HG02678 (cell line): ENCODE data around the gene POLR1G.
"Not testable (repeated sequence)": the region's sequence is repeated elsewhere in the genome, so short reads cannot be mapped to it uniquely, and the experiment has no call there.

Experiments used
- ATAC-seq: cut with Tn5 transposase; IDR thresholded peaks from one replicate; pipeline ENCODE4 v1.9.1; 2021; ENCODE audit warnings: mild to moderate bottlenecking, moderate library complexity; ENCODE audit not compliant: unreplicated experiment

The POLR1G gene

DNA sequence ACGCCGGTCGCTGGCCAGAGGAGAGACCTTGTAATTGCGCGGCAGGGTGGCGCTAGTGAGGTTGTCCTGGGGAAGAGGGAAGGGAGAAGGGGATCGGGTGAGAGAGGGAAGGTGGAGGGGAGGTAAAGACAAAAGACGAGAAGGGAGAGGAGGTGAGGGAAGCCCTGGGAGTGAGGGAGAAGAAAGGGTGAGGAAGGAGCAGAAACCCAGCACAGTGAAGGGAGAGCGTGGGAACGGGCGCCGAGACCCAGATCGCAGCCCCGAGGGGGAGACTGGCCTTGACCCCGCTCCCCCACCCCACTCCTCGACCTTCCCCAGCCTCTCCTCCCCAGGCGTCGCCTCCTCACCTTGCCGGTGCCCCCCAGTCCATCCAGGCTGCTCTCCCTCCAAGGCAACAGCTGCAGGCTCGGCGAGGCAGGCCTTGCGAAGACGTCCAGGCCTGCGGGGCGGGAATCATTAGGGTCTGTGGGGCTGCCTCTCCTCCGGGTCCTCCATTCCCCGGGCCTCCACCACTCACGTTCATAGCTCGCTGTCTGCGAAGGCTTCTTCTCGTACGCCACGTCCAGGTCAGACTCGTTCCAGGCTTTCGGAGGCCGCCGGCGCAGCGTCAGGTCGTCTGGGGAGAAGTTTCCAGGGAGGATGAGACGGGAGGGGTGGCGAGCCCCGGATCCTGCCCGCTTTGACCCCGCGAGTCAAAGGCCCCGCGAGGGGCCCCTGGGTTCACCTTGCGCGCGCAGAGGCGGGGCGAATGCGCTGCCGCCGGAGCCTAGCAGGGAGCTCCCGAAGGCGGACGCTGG is 10.4 kb upstream of the POLR1G start:
- ATAC-seq, result no peak

- ATAC-seq, result no peak
Measured at GRCh38 chr19:45400192-45400591, 6.3 kb upstream of the POLR1G start.

- no peak for ATAC-seq
Measured at GRCh38 chr19:45401815-45402214, 4.6 kb upstream of the POLR1G start.

DNA sequence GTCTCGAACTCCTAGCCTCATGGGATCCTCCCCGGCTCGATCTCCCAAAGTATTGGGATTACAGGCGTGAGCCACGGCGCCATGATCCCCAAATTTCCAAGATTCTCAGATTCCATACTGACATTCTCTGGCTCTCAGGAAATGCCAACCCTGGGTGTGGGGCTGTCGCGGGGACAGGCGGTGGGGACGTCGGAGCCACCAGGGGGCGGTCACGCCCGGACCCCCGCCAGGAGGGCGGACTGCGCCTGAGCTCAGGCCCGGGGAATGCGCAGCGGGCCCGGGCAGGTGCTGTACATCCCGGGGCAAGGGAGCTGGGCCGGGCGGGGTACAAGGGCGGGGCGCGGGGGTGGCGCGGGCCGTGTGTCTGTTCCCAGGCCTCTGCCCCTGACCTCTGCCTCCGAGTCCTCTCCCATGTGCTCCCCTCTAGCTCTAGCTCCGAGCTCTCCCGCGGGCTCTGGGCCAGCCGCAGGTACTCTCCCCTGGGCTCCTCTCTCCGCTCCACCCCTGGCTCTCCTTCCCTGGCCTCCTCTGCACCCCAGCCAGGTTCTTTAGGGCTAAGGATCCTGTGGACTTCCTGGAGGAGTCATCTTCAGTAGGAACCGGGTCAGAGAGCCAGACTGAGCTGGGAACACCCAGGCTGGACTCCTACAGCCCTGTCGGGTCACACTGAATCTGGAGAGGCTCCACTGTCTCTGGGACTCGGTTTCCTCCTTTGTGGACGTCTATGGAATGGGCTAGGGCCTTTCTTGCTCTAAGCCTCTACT is 4.0 kb upstream of the POLR1G start:
- ATAC-seq, result no peak

DNA sequence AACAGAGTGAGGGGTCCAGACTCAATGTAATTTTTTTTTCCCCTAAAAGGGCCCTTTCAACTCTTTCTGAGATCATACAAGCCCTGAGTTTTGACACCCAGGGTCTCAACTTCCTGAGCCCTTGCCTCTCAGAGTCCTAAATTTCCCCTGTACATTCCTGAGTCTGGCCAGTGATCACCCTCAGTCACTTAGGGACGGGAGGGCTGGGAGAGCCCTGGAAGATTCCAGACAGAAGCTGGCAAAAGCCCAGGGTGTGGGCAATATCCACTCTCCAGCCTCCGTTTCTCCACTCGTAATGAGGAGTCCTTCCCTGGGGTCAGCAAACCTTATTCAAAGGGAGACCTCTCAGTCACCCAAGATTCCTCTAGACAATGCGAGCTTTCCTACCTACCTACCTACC is 3.2 kb upstream of the POLR1G start:
- ATAC-seq, result no peak

GRCh38 chr19:45403781-45404556 is 2.5 kb upstream of the POLR1G start:
- ATAC-seq, result no peak

- ATAC-seq, result no peak
Measured at GRCh38 chr19:45404557-45405434, 1.6 kb upstream of the POLR1G start, which contains the start of gene PPP1R13L. Gene PPP1R13L (minus strand): TSS chr19:45405069. CDS start chr19:45398318, 6,751 bp downstream.

- ATAC-seq, result peak; percentile 60
Measured at GRCh38 chr19:45405435-45406225, 814 bp upstream of the POLR1G start.

DNA sequence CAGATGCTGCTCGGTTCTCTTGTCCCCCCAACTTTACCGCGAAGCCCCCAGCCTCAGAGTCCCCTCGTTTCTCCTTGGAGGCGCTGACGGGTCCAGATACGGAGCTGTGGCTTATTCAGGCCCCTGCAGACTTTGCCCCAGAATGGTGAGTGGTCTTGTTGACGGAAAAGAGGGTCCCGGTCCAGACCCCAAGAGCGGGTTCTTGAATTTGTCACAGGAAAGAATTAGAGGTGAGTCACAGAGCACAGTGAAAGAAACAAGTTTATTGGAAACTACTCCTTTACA is 589 bp downstream of the POLR1G start:
- ATAC-seq, result no peak

- not testable (repeated sequence) for ATAC-seq
Measured at GRCh38 chr19:45407585-45407984, 1.1 kb downstream of the POLR1G start.

DNA sequence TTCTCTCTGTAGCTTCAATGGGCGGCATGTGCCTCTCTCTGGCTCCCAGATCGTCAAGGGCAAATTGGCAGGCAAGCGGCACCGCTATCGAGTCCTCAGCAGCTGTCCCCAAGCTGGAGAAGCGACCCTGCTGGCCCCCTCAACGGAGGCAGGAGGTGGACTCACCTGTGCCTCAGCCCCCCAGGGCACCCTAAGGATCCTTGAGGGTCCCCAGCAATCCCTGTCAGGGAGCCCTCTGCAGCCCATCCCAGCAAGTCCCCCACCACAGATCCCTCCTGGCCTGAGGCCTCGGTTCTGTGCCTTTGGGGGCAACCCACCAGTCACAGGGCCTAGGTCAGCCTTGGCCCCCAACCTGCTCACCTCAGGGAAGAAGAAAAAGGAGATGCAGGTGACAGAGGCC is 1.7 kb downstream of the POLR1G start:
- no peak for ATAC-seq

DNA sequence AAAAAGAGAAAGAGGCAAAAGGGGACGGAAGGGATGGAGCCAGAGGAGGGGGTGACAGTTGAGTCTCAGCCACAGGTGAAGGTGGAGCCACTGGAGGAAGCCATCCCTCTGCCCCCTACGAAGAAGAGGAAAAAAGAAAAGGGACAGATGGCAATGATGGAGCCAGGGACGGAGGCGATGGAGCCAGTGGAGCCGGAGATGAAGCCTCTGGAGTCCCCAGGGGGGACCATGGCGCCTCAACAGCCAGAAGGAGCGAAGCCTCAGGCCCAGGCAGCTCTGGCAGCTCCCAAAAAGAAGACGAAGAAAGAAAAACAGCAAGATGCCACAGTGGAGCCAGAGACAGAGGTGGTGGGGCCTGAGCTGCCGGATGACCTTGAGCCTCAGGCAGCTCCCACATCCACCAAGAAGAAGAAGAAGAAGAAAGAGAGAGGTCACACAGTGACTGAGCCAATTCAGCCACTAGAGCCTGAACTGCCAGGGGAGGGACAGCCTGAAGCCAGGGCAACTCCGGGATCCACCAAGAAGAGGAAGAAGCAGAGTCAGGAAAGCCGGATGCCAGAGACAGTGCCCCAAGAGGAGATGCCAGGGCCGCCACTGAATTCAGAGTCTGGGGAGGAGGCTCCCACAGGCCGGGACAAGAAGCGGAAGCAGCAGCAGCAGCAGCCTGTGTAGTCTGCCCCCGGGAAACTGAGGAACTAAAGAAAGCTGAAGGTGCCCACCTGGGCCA is 2.5 kb downstream of the POLR1G start:
- ATAC-seq, result no peak

GRCh38 chr19:45409557-45409920 is 3.1 kb downstream of the POLR1G start:
- no peak for ATAC-seq

DNA sequence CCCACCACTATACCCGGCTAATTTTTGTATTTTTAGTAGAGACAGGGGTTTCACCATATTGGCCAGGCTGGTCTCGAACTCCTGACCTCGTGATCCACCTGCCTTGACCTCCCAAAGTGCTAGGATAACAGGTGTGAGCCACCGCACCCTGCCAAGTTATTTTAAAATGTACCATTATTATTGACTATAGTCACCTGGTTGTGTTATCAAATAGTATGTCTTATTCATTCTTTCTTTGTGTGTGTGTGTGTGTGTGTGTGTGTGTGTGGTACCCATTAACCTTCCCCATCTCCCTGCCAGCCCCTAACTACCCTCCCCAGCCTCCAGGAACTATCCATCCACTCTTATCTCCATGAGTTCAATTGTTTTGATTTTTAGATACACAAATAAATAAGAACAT is 3.9 kb downstream of the POLR1G start:
- ATAC-seq, result not testable (repeated sequence)

DNA sequence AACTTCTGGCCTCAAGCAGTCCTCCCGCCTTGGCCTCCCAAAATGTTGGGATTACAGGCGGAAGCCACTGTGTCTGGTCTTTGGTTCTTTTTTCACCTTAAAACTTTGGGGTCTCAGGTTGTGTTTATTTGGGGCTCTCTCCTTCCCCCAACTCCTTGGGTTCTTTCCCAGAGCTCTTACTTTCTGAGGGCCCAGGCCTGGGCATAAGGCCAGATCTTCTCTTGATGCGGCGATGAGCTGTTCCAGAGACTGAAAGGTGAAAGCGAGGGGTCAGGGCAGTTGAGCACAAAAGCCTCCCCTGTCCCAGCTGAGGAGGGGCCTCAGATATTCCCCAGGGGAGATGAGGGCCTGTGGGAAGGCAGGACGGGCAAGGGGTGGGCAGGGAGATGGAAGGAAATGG is 7.1 kb downstream of the POLR1G start:
- ATAC-seq, result no peak

- ATAC-seq, result no peak
Measured at GRCh38 chr19:45414468-45414867, 8.0 kb downstream of the POLR1G start.

DNA sequence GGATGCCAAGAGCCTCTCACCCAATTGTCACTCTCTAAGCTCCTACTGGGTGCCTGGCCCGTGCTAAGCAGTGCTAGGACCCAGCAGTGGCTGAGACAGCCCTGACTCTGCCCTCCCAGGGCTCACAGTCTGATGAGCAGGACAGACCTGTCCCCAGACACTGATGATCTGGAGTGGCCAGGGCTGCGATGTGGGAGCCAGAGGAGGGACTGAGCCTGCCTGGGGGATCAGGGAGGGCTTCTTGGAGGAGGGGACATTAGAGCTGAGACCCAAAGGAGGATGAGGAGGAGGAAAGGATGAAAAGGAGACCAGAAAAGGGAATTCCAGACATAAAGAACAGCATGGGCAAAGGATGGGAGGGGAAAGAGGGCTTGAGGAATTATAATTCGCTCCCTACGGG is 10.7 kb downstream of the POLR1G start:
- ATAC-seq, result no peak

GRCh38 chr19:45418802-45419201 is 12.4 kb downstream of the POLR1G start:
- ATAC-seq, result no peak

- ATAC-seq, result peak; percentile 65
Measured at GRCh38 chr19:45419396-45419795, 13.0 kb downstream of the POLR1G start.
